GM18502 (cell line): ENCODE measurements around the gene TCP11L2.
"Not testable (repeated sequence)": the region's sequence is repeated elsewhere in the genome, so short reads cannot be mapped to it uniquely, and the experiment has no call there.

Experiments
- ATAC-seq: cut with Tn5 transposase; IDR thresholded peaks from one replicate; pipeline ENCODE4 v1.9.1; 2021; ENCODE audit warnings: mild to moderate bottlenecking; ENCODE audit not compliant: unreplicated experiment, poor library complexity

TCP11L2 gene

DNA sequence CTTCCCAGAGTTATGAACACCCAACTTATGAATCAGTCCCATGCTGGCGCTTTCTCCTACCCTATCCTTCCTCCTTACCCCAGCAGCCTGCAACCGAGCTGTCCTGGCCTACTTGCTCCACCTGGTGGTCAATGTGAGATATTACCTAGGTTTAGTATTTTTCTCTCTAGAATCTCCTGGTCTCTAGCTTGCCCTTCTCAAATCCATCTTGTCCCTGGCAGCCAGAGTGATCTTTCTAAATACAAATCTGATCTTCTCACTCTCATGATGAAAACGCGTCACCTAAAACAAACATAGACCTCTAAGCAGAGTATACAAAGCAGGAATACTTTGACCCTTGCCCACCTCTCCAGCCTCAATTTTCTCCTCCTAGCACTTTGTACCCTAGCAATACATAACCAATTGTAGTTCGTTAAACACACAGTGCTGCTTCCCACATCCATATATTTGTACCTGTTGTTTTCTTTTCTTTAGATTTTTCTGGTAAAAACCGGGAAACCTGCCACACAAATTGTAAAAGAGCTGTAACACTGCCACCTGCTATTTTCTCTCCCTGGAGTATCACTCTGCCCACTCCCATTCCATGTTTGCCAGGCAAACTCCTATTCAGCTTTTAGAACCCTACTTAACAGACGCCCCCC, 20.0 kb upstream of the TCP11L2 start:
- ATAC-seq: peak; percentile 62

DNA sequence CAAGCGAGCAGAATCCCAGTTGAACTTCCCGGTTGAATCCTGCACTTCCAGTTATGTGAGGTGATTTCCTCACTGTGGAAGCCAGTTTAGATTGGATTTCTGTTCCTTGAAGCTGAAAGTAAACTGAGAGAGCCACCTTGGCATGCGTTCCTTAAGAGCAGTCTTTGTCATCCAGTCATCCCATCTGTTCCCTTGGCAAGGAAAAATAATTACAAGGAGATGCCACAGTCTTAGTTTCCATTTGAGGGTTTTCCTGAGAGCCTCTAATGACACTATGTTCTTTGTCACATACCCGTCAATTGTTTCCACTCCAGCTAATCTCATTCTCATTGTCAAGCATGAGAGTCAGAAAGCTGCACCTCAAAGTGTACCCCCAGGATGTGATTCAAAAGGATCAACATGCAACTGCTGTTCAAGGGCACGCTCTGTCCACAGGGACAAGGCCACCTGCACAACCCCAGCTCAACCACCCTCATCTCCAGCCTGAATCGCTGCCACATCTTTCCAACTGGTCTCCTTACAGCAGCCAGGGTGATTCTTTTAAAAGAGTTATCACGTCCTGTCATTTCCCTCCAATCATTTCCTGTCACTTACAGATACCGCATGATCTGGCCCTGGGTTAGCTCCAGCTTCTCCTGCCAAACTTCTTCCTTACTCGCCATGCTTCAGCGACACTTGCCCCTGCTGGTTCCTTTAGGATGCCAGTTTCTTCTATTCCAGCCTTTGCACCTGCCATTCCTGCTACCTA, 18.0 kb upstream of the TCP11L2 start:
- ATAC-seq: no peak

DNA sequence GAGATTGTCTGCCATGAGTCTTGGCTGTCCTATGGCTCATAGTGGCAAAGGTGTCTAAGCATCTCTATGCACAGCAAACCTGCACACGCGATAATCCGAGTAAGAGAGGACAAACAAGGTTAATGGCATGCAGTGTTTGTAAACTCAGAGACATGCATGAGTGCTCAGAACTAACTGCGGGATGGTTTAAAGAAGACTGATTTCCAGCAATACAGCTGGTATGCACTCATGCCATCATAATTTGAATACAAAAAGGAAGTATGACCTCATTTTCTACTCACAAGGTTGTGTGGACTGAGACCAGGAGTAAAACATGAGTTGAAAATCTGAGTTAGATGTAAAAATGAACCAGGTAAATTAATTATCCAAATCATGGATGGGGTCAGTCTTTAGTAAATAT, 16.6 kb upstream of the TCP11L2 start:
- ATAC-seq: no peak

DNA sequence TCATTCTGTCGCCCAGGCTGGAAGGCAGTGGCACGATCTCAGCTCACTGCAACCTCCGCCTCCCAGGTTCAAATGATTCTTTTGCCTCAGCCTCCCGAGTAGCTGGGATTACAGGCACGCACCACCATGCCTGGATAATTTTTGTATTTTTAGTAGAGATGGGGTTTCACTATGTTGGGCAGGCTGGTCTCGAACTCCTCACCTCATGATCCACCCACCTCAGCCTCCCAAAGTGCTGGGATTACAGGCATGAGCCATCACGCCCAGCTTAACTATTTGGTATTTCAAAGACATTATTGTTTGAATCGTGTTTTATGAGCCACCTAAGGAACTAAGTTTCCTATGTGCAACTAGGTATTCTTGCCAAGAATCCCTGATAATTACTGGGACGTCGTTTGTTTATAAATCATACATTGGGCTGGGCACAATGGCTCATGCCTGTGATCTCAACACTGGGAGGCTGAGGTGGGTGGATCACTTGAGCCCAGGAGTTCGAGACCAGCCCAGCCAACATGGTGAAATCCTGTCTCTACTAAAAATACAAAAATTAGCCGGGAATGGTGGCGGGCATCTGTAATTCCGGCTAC, 15.9 kb upstream of the TCP11L2 start:
- ATAC-seq: not testable (repeated sequence)

DNA sequence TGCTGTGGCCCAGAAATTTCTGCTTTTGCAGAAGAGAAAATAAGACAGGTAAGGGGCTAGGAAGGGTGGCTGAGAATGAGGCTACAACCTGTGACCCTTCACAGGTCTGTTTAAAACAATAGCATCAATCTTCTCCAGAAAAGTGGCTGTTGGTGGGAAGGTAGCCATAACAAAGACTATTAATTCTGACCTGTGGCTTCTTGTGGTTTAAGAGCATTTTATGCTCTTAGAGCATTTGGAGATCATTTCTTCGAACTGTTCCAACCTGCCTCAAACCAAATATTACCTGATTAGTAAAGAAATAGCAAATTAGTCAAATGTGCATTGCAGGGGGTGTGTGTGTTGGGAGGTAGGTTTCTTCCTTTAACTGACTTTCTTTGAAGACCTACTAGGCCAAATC, 15.2 kb upstream of the TCP11L2 start:
- ATAC-seq: no peak

DNA sequence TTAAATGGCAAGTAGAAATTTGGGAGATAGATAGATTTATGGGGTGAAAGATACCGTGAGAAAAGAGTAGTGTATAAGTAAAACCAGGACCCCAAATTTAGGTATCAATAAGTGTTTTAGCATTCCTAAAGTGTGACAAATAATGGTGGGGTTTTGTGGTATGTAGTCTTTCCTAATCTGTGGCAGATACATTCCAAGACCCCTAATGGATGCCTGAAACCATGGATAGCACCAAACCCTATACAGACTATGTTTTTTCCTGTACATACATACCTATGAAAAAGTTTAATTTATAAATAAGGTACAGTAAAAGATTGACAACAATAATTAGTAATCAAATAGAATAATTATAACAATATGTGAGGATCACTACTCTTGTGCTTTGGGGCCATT, 14.4 kb upstream of the TCP11L2 start:
- ATAC-seq: no peak

DNA sequence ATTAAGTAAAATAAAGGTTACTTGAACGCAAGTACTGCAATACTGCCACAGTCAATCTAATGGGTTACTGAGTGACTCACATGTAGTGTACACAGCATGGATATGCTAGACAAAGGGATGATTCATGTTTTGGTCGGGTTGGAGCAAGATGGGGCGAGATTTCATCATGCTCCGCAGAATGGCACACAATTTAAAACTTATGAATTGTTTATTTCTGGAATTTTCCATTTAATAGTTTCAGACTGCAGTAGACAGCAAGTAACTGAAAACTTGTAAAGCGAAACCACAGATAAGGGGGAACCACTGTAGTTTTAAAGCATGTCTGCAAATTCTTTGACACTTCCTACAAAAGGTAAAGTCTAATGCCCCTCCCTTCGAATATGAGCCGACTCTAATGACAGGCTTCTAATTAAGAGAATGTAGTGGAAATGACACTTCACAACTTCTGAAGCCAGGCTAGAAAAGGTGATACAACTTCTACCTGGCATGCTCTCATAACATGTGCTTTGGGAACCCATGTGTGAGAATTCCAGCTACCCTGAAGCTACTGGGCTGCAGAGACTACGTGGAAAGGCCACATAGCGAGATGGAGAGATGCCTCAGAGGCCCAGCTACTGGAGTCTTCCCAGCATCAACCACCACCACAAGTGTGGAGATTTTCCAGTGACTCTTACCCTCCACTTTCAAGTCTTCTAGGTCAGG, 13.9 kb upstream of the TCP11L2 start:
- no peak for ATAC-seq

DNA sequence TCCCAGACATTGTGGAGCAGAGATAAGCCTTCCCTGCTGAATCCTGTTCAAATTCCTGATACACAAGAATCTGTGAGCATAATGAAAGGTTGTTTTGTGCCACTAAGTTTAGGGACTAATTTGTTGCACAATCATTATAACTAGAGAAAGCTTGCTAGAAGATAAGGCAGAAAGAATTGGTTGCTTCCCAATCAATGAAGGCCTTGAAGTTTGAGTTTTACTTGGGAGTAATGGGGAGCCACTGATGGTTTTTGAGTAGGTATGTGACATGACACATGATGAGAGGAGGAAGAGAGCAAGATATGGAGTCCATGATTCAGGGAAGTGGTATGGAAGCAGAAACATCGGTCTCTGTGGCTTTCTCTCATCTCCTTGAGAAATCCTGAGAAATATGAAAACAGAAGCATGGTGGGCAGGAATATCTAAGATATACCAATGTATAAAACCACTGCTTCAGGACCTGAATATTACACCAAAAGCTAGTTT, 13.3 kb upstream of the TCP11L2 start:
- ATAC-seq: no peak

DNA sequence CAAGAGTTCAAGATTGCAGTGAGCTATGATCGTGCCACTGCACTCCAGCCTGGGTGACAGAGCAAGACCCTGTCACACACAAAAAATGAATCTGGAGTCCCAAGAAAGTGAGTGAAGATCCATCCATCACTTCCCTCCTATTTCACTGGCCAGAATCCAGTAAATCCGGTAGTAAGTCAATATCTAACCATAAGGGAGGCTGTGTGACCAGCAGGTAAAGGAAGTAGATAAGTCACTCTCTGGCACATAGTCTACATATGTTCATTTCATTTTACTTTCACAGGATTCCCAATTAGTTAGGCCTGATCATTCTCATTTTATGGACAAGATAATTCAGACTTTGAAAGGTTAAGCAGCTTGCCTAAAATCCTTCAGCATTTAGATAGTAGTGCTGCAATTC, 11.9 kb upstream of the TCP11L2 start:
- no peak for ATAC-seq

DNA sequence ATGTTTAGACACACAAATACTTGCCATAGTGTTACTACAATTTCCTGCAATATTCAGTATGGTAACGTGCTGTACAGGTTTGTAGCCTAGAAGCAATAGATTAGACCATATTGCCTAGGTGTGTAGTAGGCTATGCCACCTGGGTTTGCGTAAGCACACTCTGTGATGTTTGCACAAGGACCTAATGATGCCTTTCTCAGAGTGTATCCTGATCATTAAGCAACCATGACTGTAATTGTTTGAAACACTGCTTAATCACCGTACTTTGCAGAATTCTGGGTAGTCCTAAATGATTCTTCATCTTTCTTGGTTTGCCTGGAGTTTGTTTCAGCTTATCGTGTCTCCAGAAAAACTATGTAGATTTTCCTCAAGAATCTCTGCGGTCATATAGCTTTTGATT, 11.2 kb upstream of the TCP11L2 start:
- no peak for ATAC-seq

DNA sequence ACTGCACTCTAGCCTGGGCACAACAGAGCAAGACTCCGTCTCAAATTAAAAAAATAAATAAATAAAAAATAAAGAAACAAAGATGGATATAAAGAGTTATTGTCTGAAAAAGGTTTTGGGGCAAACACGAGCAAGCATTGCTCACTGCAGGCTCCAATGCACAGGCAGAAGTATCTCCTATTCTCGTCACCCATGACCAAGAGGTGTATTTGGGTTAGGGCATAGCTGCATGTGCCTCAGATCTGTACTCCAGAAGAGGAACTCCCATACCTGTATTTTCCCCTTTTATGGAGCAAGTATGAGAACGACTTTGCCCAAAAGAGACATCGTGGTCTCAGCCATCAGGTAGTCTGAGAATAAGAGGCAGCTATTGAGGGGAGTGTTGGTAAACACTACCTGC, 10.2 kb upstream of the TCP11L2 start:
- no peak for ATAC-seq

DNA sequence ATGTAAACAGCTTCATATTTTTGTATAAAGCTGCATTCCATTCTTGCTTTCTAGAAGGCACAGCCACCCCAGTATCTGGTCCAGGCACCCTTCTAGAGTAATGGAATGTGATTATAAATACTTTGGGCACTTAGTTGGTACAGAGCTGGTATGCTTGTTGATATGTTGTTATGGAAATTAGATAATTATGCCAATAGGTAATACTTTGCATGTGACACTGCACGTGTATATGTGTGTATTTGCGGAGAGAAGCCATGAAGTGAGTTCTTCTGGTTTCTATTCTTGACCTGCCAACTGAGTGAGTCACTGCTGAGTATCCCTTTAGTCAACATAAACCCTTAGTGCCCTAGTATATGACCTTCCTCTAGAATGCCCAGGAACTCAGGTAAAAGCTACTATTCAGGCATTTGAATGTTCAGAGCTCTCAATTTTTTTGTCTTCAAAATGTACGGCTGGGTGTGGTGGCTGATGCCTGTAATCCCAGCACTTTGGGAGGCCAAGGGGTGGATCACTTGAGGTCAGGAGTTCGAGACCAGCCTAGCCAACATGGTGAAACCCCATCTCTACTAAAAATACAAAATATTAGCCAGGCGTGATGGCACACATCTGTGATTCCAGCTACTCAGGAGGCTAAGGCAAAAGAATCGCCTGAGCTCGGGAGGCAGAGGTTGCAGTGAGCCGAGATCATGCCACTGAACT, 6.2 kb upstream of the TCP11L2 start:
- ATAC-seq: no peak

DNA sequence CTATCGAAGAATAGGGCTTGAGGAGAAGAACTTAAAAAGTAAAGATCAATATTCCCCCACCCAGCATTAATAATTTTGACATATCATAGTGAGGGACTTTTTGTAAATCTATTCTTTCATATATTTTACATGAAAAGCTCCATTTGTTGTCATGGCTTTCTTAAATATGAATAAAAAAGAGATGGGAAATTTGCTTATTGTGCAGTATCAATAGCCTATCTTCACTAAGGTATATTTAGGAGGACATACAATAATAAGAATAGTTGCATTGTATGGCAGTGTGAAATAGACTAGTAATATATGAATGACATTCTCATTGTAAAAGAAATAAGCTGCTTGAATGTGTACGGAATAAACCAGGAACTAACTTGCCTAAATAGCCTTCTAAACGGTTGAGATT, 5.5 kb upstream of the TCP11L2 start:
- no peak for ATAC-seq

DNA sequence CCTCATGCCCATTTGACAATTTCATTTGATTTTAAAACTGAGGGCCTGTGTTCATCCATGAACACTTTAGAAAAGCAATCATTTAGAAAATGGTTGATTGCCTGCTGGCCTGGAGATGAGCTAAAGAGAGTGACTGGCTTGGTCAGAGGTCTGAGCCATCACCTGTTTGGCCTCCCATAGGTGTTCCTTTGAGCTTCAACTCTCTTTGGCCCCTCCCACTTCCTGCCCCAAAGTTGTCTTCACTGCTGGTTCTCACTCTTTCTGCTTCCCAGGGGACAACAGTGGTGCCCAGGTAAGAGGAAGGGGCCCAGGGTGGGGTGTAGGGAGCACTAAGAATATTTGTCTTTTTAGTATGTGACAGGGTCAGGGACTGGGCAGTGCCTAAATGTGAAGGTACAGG, 4.9 kb upstream of the TCP11L2 start:
- no peak for ATAC-seq

DNA sequence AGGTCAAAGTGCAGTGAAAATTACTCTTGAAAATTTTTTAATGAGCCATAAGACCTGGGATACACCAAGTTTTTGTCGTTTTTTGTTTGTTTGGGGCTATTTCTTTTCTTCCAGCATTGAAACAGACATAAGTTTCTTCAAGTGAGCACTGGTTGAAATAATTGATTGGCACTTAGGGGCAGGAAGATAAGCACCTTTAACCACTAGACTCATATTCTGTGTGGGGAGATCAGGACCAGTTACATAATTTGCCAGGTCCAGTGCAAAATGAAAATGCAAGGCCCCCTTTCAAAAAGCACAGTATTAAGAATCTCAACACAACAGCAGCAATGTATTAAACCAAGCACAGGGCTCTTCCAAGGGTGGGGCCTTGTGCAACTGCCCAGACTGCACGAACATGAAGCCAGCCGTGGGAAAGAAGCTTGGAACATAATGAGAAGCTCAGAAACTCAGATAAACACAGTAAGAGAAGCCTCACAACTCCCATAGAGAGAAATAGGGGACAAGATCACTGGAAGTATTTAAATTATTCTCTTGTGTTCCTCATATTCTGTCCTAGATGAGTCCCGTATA, 3.2 kb upstream of the TCP11L2 start:
- no peak for ATAC-seq

DNA sequence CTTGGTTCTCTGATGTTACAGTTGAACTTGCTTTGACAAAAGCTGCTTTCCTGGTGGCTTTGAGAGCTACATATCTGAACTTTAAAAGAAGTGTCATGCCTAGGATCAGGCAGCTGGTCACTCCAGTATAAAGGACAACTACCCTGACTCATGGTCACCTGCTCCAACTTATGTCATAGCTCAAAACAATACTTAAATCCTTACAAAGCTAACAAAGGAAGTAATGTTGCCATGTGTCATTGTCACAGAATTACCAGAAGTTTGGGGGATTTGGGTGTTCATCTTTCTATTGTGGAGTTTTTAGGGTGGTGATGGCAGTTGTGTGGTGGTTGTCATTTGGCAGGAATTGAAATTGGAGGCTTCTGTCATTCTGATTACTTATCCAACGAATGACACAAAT, 1.8 kb upstream of the TCP11L2 start:
- ATAC-seq: no peak

DNA sequence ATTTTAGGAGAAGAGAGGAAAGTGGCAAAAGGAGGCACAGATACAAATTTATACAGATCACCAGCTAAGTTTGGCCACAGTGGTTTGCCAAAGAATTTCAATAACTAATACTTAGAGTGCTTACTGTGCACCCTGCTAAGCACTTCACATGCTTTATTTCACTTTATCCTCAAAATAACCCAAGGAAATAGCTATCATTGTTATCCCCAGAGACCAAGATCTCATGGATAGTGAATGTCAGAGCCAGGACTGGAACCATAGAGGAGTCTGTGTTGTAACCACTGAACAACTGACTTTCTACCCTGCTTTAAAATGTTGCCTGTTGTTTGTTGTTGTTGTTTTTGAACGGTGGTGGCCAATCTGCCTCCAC, 1.3 kb upstream of the TCP11L2 start:
- no peak for ATAC-seq

DNA sequence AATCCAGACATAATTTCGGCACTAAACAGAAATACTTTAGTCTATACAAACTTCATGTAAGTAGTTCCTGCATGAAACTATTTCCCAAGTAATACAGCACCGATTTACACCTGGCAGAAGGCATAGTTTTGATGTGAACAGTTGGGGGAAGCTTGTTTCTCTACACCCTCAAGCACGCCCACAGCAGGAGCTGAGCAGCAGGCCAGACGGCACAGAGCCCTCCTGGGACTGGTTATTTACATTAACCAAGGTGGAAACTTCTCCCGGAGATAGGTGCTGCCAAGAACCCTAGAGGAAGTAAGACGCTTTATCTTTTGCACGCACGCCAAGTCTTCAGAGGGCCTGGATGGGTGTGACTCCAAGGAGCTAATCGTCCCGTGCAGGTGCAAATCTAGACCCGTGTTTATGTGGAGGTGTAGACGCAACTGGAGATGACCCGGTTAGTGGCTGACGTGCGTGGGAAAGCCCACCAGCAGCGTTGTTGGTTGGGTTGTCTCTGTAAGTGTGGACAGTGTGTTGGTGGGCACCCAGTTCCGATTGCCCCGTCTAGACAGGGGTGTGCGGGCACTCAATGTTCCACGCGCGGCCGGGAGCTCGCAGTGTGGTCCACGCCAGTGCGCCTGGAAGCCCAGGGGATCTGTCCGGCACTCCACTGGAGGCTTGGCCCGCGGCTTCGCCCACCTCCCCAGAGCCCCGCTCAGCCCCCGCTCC, 767 bp upstream of the TCP11L2 start:
- peak; percentile 65 for ATAC-seq

DNA sequence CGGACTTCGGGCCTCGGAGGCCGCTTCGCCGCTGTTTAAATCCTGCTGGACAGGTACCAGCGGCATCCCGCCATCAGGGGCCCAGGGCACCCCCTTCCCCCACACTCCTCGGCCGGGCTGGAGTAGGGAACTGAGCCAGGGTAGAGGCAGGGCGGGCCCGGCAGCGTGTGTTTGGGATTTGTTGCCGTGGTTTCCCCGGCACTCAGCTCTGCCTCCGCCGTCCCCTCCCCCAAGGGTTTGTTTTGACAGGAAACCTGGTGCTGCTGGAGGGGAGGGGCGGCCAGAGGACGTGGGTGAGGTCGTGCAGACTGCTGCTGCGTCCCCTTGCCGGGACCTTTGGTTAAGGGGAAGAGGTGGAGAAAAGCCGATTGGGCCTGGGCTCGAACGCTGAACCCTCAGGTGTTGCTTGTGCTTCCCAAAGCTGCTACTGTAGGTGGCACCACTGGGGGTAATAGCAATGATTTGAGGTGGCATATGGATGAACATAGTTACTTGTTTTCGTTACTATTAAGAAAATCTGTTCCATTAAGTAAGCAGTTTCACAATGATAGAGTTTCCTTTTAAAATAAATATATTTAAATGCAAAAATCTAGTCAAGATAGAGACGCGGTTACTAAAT, 778 bp downstream of the TCP11L2 start:
- ATAC-seq: peak; percentile 39
